SH-SY5Y (cell line): Measurements from ENCODE around the gene SOX1.

ENCODE experiments used
- GATA2 ChIP-seq: IDR thresholded peaks from 2 replicates; pipeline ENCODE4 v1.6.1; 2011; ENCODE audit warnings: mild to moderate bottlenecking, low read depth, low read length
- GATA3 ChIP-seq: IDR thresholded peaks from 2 replicates; pipeline ENCODE4 v1.6.1; 2011; ENCODE audit warnings: low read depth, mild to moderate bottlenecking, low read length, moderate library complexity

DNA sequence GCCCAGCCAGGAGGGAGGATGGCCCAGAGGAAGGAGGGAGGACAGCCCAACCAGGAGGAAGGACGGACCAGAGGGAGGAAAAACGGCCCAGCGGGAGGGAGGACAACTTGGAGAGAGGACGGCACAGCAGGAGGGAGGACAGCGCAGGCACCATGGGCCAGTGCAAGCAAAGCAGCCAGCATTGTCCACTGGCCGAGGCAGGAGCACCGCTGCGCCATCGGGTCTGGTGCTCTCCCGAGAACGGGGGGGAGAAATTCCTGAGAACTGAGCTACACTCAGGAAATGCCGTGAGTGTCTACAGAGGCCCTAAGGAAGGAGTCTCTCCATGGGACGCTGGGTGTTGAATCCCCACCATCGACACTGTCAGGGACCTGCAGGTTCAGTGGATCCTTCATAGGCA, 38.5 kb upstream of the SOX1 start:
- TF ChIP-seq GATA2 (no peak), GATA3 (no peak)
